Right lobe of liver (tissue), 4 donors: ENCODE results near the gene CAPN2.

Source experiments
- CTCF ChIP-seq, 4 donors: fragments of 200-600 bp in 3 of 4; fragments of 450-650 bp in 1 of 4; IDR thresholded peaks; one replicate each; pipeline versions ENCODE4 v1.5.1 to v1.8.0; 2016 to 2022; ENCODE audit warnings: antibody characterized with exemption in 4 of 4, mild to moderate bottlenecking in 2 of 4
- POLR2A ChIP-seq: fragments of 450-650 bp; IDR thresholded peaks from one replicate; pipeline ENCODE4 v1.6.1; 2017; ENCODE audit warnings: antibody characterized with exemption, mild to moderate bottlenecking
- donor health status: DM: no; HTN: no; CAD: no.
- donor health status: DM: no; HTN: no; CAD: no.
- donor health status: DM: no; HTN: yes; CAD: no.

- TF ChIP-seq CTCF (IDR thresholded peaks at IDR 0.05) (no peak), POLR2A (no peak)
These were observed 89.7 kb downstream of the CAPN2 start for GRCh38 chr1:223802032-223802431.
